ENCODE measurements around the gene VCX3A.
"Not testable (repeated sequence)": the region's sequence is repeated elsewhere in the genome, so short reads cannot be mapped to it uniquely, and the experiment has no call there.

Gene VCX3A

GRCh38 chrX:6535018-6535417, at the start of gene VCX3A:
VCX3A (minus strand) TSS chrX:6535118; CDS start chrX:6534497, 621 bp downstream.
- not testable (repeated sequence) for DNase-seq (ENCODE audit: low read depth in 2 of 2, low spot score in 1 of 2)

GRCh38 chrX:6574762-6575161, 39.8 kb upstream of the VCX3A start:
- no peak for DNase-seq (ENCODE audit: low read depth in 2 of 2, low spot score in 1 of 2)

GRCh38 chrX:6568031-6568430, 33.1 kb upstream of the VCX3A start:
- DNase-seq (ENCODE audit: low read depth in 2 of 2, low spot score in 1 of 2) = no peak

GRCh38 chrX:6558979-6559378, 24.1 kb upstream of the VCX3A start:
- no peak for DNase-seq (ENCODE audit: low read depth in 2 of 2, low spot score in 1 of 2)

GRCh38 chrX:6557690-6558089, 22.8 kb upstream of the VCX3A start:
- no peak for DNase-seq (ENCODE audit: low read depth in 2 of 2, low spot score in 1 of 2)

GRCh38 chrX:6550999-6551398, 16.1 kb upstream of the VCX3A start:
- DNase-seq (ENCODE audit: low read depth in 2 of 2, low spot score in 1 of 2) = no peak

GRCh38 chrX:6545712-6546111, 10.8 kb upstream of the VCX3A start:
- DNase-seq (ENCODE audit: low read depth in 2 of 2, low spot score in 1 of 2) = no peak

- DNase-seq (ENCODE audit: low read depth in 2 of 2, low spot score in 1 of 2) = no peak
Measured at GRCh38 chrX:6526564-6527136, 8.3 kb downstream of the VCX3A start.

- DNase-seq (ENCODE audit: low read depth in 2 of 2, low spot score in 1 of 2) = no peak
Measured at GRCh38 chrX:6517376-6517775, 17.5 kb downstream of the VCX3A start.

- no peak for DNase-seq (ENCODE audit: low read depth in 2 of 2, low spot score in 1 of 2)
Measured at GRCh38 chrX:6506444-6506843, 28.5 kb downstream of the VCX3A start.

- no peak for DNase-seq (ENCODE audit: low read depth in 2 of 2, low spot score in 1 of 2)
Measured at GRCh38 chrX:6505960-6506359, 29.0 kb downstream of the VCX3A start.

GRCh38 chrX:6500719-6501118, 34.2 kb downstream of the VCX3A start:
- no peak for DNase-seq (ENCODE audit: low read depth in 2 of 2, low spot score in 1 of 2)

GRCh38 chrX:6498324-6498723, 36.6 kb downstream of the VCX3A start:
- DNase-seq (ENCODE audit: low read depth in 2 of 2, low spot score in 1 of 2) = no peak
